ENCODE measurements around the gene PCDHB16. TPM values are rescaled to one million over a fixed set of nuclear protein-coding genes. Genes with fewer than 3 reads are reported as not detected.
"Not testable (repeated sequence)": the region's sequence is repeated elsewhere in the genome, so short reads cannot be mapped to it uniquely, and the experiment has no call there.

PCDHB16 gene
- total and polyA plus RNA-seq, 2 of the 13 experiments (the other 11 are each of a cell fraction or from before 2014, with no cell fraction given), result 0.60 to 0.66 TPM

DNA sequence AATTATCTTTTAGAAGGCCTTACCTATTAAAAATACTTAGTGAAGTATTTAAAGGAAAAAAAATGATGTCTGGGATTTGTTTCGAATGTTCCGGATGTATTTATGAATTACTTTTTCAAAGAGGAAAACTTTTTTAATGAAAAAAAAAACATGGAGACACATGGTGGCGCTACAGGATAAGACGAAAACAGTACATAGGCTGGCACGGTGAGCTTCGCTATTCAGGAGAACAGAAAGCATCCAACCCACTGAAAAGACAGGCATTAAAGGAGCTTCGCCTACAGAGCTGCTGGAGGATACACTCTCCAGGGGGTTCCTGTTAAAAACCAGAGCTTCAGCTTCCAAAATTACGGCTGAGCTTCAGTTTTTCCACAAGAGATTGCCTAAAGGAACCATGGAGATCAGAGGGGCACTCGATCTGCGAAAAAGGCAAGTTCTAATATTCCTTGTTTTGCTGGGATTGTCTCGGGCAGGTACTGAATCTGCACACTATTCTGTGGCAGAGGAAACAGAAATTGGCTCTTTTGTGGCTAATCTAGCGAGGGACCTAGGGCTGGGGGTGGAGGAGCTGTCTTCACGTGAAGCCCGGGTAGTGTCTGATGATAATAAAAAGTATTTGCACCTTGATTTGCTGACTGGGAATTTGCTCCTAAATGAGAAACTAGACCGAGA, 41.1 kb downstream of the PCDHB16 start, which contains the start of gene PCDHB14:
PCDHB14 (plus strand) TSS at position 232 of the 672 bp plus-strand sequence; CDS start at position 395, 163 bp downstream.
- Histone ChIP-seq H3K27me3 (ENCODE audit: control insufficient read depth in 1 of 2, insufficient read depth in 2 of 2, low read length in 2 of 2) (peaks cover 3 to 4% of the 10 kb centered on the region in 2 experiments; a peak in 3 of 5 replicates), H2AFZ (ENCODE audit: low read length) (peak within 1 kb of the TSS; percentile 91), H3K9me3 (ENCODE audit: low read length) (no peaks in the 10 kb centered on the region), H3K9ac (ENCODE audit: insufficient read depth, low read depth, low read length) (peak within 1 kb of the TSS; percentile 45), H3K4me2 (ENCODE audit: low read depth, low read length) (peak within 1 kb of the TSS; percentile 80), H3K4me3 (replicated peaks in 1 of 3; ENCODE audit: insufficient read depth in 1 of 3, low read depth in 2 of 3, low read length in 3 of 3) (peak within 1 kb of the TSS; percentile 41 to 57 (median 52)), H4K20me1 (ENCODE audit: insufficient read depth, low read length) (no peaks in the 10 kb centered on the region), H3K79me2 (ENCODE audit: insufficient read depth, low read length) (no peaks in the 10 kb centered on the region), H3K36me3 (replicated peaks in 1 of 2; ENCODE audit: control insufficient read depth in 1 of 2, insufficient read depth in 2 of 2, low read length in 2 of 2) (no peaks in the 10 kb centered on the region), H3K27ac (ENCODE audit: extremely low read length, insufficient read depth, low read length) (no peak within 1 kb of the TSS), H3K4me1 (ENCODE audit: insufficient read depth, low read length) (0 out of 2 replicates have a peak, but pooled peaks cover 7% of the 10 kb centered on the region)
- peak; percentile 60 for FAIRE-seq
- TSS peak; percentile 52 for BruUV-seq (replicated peaks)
- ATAC-seq, result peak; percentile 92
- peak; percentile 45 for DNase-seq (ENCODE audit: low spot score)
- POLR2A ChIA-PET, result interaction anchor here (0.6 to 0.9 kb wide), 2 partner anchors 341 kb away, joined by 3 to 4 read pairs; no protein-coding TSS in a partner anchor
- peak; percentile 57 for TF ChIP-seq STAG1 (CRISPR knock-in tag; IDR thresholded peaks at IDR 0.05)
- TF ChIP-seq, protein P1, sequence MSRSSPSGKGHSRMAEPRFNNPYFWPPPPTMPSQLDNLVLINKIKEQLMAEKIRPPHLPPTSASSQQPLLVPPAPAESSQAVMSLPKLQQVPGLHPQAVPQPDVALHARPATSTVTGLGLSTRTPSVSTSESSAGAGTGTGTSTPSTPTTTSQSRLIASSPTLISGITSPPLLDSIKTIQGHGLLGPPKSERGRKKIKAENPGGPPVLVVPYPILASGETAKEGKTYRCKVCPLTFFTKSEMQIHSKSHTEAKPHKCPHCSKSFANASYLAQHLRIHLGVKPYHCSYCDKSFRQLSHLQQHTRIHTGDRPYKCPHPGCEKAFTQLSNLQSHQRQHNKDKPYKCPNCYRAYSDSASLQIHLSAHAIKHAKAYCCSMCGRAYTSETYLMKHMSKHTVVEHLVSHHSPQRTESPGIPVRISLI (CRISPR knock-in tag; IDR thresholded peaks at IDR 0.05; ENCODE audit: borderline replicate concordance), result peak; percentile 49; the same call in 1 of the 2 replicates
- peak; percentile 31; the same call in 1 of the 2 replicates for TF ChIP-seq SMC3 (IDR thresholded peaks at IDR 0.05; ENCODE audit: low read length)
- TF ChIP-seq ZIK1 (CRISPR knock-in tag; IDR thresholded peaks at IDR 0.05; ENCODE audit: borderline replicate concordance, low read depth), result no peak
- TF ChIP-seq, protein P2, sequence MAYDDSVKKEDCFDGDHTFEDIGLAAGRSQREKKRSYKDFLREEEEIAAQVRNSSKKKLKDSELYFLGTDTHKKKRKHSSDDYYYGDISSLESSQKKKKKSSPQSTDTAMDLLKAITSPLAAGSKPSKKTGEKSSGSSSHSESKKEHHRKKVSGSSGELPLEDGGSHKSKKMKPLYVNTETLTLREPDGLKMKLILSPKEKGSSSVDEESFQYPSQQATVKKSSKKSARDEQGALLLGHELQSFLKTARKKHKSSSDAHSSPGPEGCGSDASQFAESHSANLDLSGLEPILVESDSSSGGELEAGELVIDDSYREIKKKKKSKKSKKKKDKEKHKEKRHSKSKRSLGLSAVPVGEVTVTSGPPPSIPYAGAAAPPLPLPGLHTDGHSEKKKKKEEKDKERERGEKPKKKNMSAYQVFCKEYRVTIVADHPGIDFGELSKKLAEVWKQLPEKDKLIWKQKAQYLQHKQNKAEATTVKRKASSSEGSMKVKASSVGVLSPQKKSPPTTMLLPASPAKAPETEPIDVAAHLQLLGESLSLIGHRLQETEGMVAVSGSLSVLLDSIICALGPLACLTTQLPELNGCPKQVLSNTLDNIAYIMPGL (CRISPR knock-in tag; IDR thresholded peaks at IDR 0.05; ENCODE audit: borderline replicate concordance in 1 of 2, low read depth in 1 of 2), result 0 out of 4 replicates have a peak, but pooled peaks of 1 of the 2 experiments have one; percentile 24
- TF ChIP-seq, protein P3, sequence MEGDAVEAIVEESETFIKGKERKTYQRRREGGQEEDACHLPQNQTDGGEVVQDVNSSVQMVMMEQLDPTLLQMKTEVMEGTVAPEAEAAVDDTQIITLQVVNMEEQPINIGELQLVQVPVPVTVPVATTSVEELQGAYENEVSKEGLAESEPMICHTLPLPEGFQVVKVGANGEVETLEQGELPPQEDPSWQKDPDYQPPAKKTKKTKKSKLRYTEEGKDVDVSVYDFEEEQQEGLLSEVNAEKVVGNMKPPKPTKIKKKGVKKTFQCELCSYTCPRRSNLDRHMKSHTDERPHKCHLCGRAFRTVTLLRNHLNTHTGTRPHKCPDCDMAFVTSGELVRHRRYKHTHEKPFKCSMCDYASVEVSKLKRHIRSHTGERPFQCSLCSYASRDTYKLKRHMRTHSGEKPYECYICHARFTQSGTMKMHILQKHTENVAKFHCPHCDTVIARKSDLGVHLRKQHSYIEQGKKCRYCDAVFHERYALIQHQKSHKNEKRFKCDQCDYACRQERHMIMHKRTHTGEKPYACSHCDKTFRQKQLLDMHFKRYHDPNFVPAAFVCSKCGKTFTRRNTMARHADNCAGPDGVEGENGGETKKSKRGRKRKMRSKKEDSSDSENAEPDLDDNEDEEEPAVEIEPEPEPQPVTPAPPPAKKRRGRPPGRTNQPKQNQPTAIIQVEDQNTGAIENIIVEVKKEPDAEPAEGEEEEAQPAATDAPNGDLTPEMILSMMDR (CRISPR knock-in tag; IDR thresholded peaks at IDR 0.05), result peak; percentile 65
- WGBS (ENCODE audit: low lambda C conversion rate), result 11% methylated on average over 15 of the region's 15 CpGs
- intact Hi-C loops (cut with micrococcal nuclease; ENCODE audit: unreplicated experiment) (loop anchor here (1.0 to 5.0 kb wide), 2 partner anchors 299 to 341 kb away; no protein-coding TSS in a partner anchor), in situ Hi-C loops (cut with HindIII; ENCODE audit: extremely low pct_ligation_motif_present, low pct_unique_long_range_greater_than_20kb) (loop anchor here (5.0 kb wide), 1 partner anchor 339 kb away; no protein-coding TSS in a partner anchor)
- CTCF ChIA-PET (ENCODE audit: low intra/inter-chr PET ratio, low total read pairs), result interaction anchor here (1.1 to 2.1 kb wide), 5 partner anchors 301 to 344 kb away, joined by 4 to 14 read pairs (median 5); no protein-coding TSS in a partner anchor

DNA sequence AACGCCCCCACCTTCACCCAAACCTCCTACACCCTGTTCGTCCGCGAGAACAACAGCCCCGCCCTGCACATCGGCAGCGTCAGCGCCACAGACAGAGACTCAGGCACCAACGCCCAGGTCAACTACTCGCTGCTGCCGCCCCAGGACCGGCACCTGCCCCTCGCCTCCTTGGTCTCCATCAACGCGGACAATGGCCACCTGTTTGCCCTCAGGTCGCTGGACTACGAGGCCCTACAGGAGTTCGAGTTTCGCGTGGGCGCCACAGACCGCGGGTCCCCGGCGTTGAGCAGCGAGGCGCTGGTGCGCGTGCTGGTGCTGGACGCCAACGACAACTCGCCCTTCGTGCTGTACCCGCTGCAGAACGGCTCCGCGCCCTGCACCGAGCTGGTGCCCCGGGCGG, 42.7 kb downstream of the PCDHB16 start:
- DNase-seq (ENCODE audit: low spot score); H3K36me3 ChIP-seq (replicated peaks in 1 of 2; ENCODE audit: control insufficient read depth in 1 of 2, insufficient read depth in 2 of 2, low read length in 2 of 2); H3K4me3 ChIP-seq (replicated peaks in 1 of 3; ENCODE audit: insufficient read depth in 1 of 3, low read depth in 2 of 3, low read length in 3 of 3); FAIRE-seq; H2AFZ ChIP-seq (ENCODE audit: low read length); ATAC-seq; H3K4me2 ChIP-seq (ENCODE audit: low read depth, low read length); H3K4me1 ChIP-seq (ENCODE audit: insufficient read depth, low read length); H3K79me2 ChIP-seq (ENCODE audit: insufficient read depth, low read length); BruUV-seq (replicated peaks); H3K27ac ChIP-seq (ENCODE audit: extremely low read length, insufficient read depth, low read length); CTCF ChIA-PET (ENCODE audit: low intra/inter-chr PET ratio, low total read pairs); H3K27me3 ChIP-seq (ENCODE audit: control insufficient read depth in 1 of 2, insufficient read depth in 2 of 2, low read length in 2 of 2); POLR2A ChIA-PET; H3K9ac ChIP-seq (ENCODE audit: insufficient read depth, low read depth, low read length); H4K20me1 ChIP-seq (ENCODE audit: insufficient read depth, low read length); H3K9me3 ChIP-seq (ENCODE audit: low read length): not testable (repeated sequence)
- in situ Hi-C loops (cut with HindIII; ENCODE audit: extremely low pct_ligation_motif_present, low pct_unique_long_range_greater_than_20kb), result loop anchor here (5.0 kb wide), 1 partner anchor 337 kb away; no protein-coding TSS in a partner anchor
- intact Hi-C loops (cut with micrococcal nuclease; ENCODE audit: unreplicated experiment), result loop anchor here (5.0 kb wide), 1 partner anchor 297 kb away; no protein-coding TSS in a partner anchor
- 80% methylated on average over 8 of the region's 40 CpGs for WGBS (ENCODE audit: low lambda C conversion rate)

Data from HepG2 (cell line).